ENCODE measurements around the gene PARP15.

DNA sequence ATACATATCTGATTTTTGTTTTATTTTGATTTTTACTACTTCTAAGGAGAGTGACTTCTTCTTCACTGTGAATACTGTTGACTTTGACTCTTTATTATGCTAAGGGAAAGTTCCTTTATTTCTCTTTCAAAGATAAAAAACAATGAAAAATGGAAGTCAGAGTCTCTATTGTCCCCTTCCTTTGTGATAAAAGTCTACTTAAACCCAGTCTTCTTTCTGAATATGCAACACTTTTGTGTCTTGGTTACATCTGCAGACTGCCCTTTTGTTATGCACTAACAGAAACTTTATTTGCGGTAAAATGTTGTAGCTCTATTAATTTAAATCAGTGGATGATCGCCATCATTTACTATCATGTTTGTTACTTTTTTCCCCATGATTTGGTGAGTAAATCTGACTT is 13.2 kb downstream of the PARP15 start:
- no peak for TF ChIP-seq POLR2A (IDR thresholded peaks at IDR 0.05; ENCODE audit: extremely low read depth, insufficient read length)
- TF ChIP-seq, protein P1, sequence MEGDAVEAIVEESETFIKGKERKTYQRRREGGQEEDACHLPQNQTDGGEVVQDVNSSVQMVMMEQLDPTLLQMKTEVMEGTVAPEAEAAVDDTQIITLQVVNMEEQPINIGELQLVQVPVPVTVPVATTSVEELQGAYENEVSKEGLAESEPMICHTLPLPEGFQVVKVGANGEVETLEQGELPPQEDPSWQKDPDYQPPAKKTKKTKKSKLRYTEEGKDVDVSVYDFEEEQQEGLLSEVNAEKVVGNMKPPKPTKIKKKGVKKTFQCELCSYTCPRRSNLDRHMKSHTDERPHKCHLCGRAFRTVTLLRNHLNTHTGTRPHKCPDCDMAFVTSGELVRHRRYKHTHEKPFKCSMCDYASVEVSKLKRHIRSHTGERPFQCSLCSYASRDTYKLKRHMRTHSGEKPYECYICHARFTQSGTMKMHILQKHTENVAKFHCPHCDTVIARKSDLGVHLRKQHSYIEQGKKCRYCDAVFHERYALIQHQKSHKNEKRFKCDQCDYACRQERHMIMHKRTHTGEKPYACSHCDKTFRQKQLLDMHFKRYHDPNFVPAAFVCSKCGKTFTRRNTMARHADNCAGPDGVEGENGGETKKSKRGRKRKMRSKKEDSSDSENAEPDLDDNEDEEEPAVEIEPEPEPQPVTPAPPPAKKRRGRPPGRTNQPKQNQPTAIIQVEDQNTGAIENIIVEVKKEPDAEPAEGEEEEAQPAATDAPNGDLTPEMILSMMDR (IDR thresholded peaks at IDR 0.05; ENCODE audit: low read depth, low read length) = no peak
- TF ChIP-seq, protein P2, sequence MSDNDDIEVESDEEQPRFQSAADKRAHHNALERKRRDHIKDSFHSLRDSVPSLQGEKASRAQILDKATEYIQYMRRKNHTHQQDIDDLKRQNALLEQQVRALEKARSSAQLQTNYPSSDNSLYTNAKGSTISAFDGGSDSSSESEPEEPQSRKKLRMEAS (IDR thresholded peaks at IDR 0.05; ENCODE audit: low read depth, low read length) = no peak
